OCI-LY1 (cell line): ENCODE results near the gene NLRC3.

Experiments
- H2AFZ ChIP-seq: fragments of 200-600 bp; sonication (generic), shearing (Covaris generic); 2 replicates; pipeline ENCODE4 v1.6.0; 2014; ENCODE audit warnings: antibody characterized with exemption, mild to moderate bottlenecking, low read length
- H3F3A ChIP-seq: fragments of 200-600 bp; sonication (generic), shearing (Covaris generic); 2 replicates; pipeline ENCODE4 v1.6.0; 2014; ENCODE audit warnings: mild to moderate bottlenecking, antibody characterized with exemption, low read length, moderate library complexity; ENCODE audit not compliant: insufficient read depth
- H3K27ac ChIP-seq: fragments of 200-600 bp; sonication (generic); 2 replicates; pipeline ENCODE4 v1.5.1; 2014; ENCODE audit warnings: low read length, mixed run types, mild to moderate bottlenecking, low read depth; ENCODE audit not compliant: poor library complexity, severe bottlenecking
- H3K27me3 ChIP-seq: fragments of 200-600 bp; sonication (generic); 2 replicates; pipeline ENCODE4 v1.6.0; 2014; ENCODE audit warnings: antibody characterized with exemption, mild to moderate bottlenecking, low read length, moderate library complexity; ENCODE audit not compliant: insufficient read depth
- H3K36me3 ChIP-seq: fragments of 200-600 bp; sonication (generic); 2 replicates; pipeline ENCODE4 v1.6.1; 2014; ENCODE audit warnings: mild to moderate bottlenecking, antibody characterized with exemption, low read length, moderate library complexity, mixed read lengths; ENCODE audit not compliant: insufficient read depth
- H3K4me1 ChIP-seq: fragments of 200-600 bp; sonication (generic); 2 replicates; pipeline ENCODE4 v1.5.1; 2014; ENCODE audit warnings: mild to moderate bottlenecking, low read length, moderate library complexity; ENCODE audit not compliant: insufficient read depth, severe bottlenecking
- H3K4me2 ChIP-seq: fragments of 200-600 bp; sonication (generic), shearing (Covaris generic); 2 replicates; pipeline ENCODE4 v1.6.1; 2014; ENCODE audit warnings: low read length
- H3K4me3 ChIP-seq: fragments of 200-600 bp; sonication (generic); 2 replicates; pipeline ENCODE4 v1.5.1; 2014; ENCODE audit warnings: low read length, low read depth, mild to moderate bottlenecking, mixed read lengths; ENCODE audit not compliant: poor library complexity, severe bottlenecking
- H3K79me2 ChIP-seq: fragments of 200-600 bp; shearing (Covaris generic); 2 replicates; pipeline ENCODE4 v1.6.1; 2016; ENCODE audit warnings: mixed run types, low read length, mixed read lengths; ENCODE audit not compliant: insufficient read depth
- H3K9ac ChIP-seq: fragments of 200-600 bp; sonication (generic), shearing (Covaris generic); 2 replicates; pipeline ENCODE4 v1.6.1; 2014; ENCODE audit warnings: mild to moderate bottlenecking, low read length, mixed read lengths
- H3K9me2 ChIP-seq: fragments of 200-600 bp; sonication (generic), shearing (Covaris generic); 2 replicates; pipeline ENCODE4 v1.6.1; 2014; ENCODE audit warnings: low read depth, mild to moderate bottlenecking, low read length, mixed read lengths
- H3K9me3 ChIP-seq: fragments of 200-600 bp; shearing (Covaris generic); 2 replicates; pipeline ENCODE4 v1.6.1; 2014; ENCODE audit warnings: low read length, mixed read lengths
- H4K20me1 ChIP-seq: fragments of 200-600 bp; sonication (generic), shearing (Covaris generic); 2 replicates; pipeline ENCODE4 v1.6.0; 2016; ENCODE audit warnings: mild to moderate bottlenecking, low read length; ENCODE audit not compliant: insufficient read depth
- CTCF ChIP-seq: fragments of 200-600 bp; sonication (generic), shearing (Covaris generic); IDR thresholded peaks from 2 replicates; pipeline ENCODE4 v1.5.1; 2017; ENCODE audit warnings: mild to moderate bottlenecking, antibody characterized with exemption, low read length, moderate library complexity, mixed read lengths
- EZH2 ChIP-seq: fragments of 200-600 bp; sonication (generic), shearing (Covaris generic); IDR thresholded peaks from 2 replicates; pipeline ENCODE4 v1.8.0; 2017; ENCODE audit warnings: borderline replicate concordance, mixed run types, mild to moderate bottlenecking, antibody characterized with exemption, low read length, moderate library complexity, mixed read lengths

The NLRC3 gene

DNA sequence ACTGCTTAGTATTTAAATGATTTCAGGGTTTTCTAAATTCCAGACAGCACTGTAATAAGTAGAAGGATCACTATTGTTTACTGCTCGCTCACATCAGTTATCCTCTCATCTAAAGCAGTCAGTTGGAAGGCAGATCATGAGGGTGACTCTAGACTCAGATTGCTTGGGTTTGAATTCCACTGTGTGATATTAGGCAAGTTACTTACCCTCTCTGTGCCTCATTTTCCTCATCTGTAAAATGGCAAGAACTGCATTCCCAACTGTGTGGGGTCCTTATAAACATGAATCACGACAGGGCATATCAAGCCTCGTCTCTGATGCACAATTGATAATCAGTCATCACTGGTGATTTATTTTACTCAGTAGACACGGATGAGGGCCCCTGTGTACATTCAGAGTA, 61.3 kb downstream of the NLRC3 start:
- H3F3A ChIP-seq = no peaks in the 10 kb centered on the region

DNA sequence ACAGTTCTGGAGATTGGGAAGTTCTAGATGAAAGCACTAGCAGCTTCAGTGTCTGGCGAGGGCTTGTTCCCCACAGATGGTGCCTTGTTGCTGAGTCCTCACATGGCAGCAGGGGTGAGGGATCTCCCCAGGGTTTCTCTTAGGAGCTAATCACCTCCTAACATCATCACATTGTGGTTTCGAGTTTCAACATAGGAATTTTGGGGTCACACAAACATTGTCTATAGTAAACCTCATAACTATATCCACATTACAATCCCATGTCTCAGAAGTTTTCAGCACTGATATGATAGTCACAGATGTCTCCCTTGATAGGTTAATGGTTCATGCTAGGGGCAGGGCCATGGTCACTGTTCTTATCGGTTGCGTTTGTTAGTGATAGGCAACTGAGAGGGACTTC, 62.6 kb downstream of the NLRC3 start:
- Histone ChIP-seq H3K9me2 (no peaks in the 10 kb centered on the region), H3K9me3 (no peaks in the 10 kb centered on the region), H3K9ac (no peak overlapping the region), H3K79me2 (no peaks in the 10 kb centered on the region), H3K4me1 (peaks cover 4% of the 10 kb centered on the region), H3K4me2 (no peak overlapping the region), H2AFZ (no peak overlapping the region), H3K36me3 (peaks cover 4% of the 10 kb centered on the region), H4K20me1 (no peaks in the 10 kb centered on the region), H3K27ac (no peak overlapping the region), H3K27me3 (no peaks in the 10 kb centered on the region), H3K4me3 (no peak overlapping the region), H3F3A (no peaks in the 10 kb centered on the region)
- TF ChIP-seq EZH2 = no peak
- no peak for TF ChIP-seq CTCF

More for the DNA sequence above, 61.3 kb downstream of the NLRC3 start:
- Histone ChIP-seq H3K79me2 (no peaks in the 10 kb centered on the region), H3K27me3 (no peaks in the 10 kb centered on the region), H3K9me3 (no peaks in the 10 kb centered on the region), H3K4me3 (no peak overlapping the region), H3K27ac (no peak overlapping the region), H3K36me3 (peaks cover 4% of the 10 kb centered on the region), H3K4me1 (no peaks in the 10 kb centered on the region), H3K9me2 (no peaks in the 10 kb centered on the region), H3K9ac (no peak overlapping the region), H2AFZ (no peak overlapping the region), H4K20me1 (no peaks in the 10 kb centered on the region), H3K4me2 (no peak overlapping the region)
- TF ChIP-seq EZH2 (no peak), CTCF (no peak)

- Histone ChIP-seq H3K27ac (no peak overlapping the region), H3K4me1 (peaks cover 10% of the 10 kb centered on the region), H3K4me3 (no peak overlapping the region), H3F3A (no peaks in the 10 kb centered on the region), H3K9ac (no peak overlapping the region), H3K27me3 (no peaks in the 10 kb centered on the region), H3K9me3 (no peaks in the 10 kb centered on the region), H3K36me3 (peaks cover 4% of the 10 kb centered on the region), H4K20me1 (no peaks in the 10 kb centered on the region), H3K4me2 (no peak overlapping the region), H2AFZ (no peak overlapping the region), H3K79me2 (no peaks in the 10 kb centered on the region), H3K9me2 (no peaks in the 10 kb centered on the region)
- TF ChIP-seq EZH2 = no peak
These were observed 63.2 kb downstream of the NLRC3 start for GRCh38 chr16:3513892-3514583.
